Stomach (tissue), 9 donors: ENCODE results near the gene ARMC6. TPM values are rescaled to one million over a fixed set of nuclear protein-coding genes. Genes with fewer than 3 reads are reported as not detected.

Experiments used
- DNase-seq, 2 donors: peaks; one replicate each; pipeline versions ENCODE4 v3.0.0 to v3.0.0-alpha.2; 2013 to 2019
- H3K27ac ChIP-seq, 5 donors: fragments of 200-600 bp in 4 of 5; sonication (generic) in 4 of 5; one replicate each; pipeline ENCODE4 v1.5.1; 2013 to 2019; ENCODE audit warnings: mild to moderate bottlenecking in 1 of 5, moderate library complexity in 1 of 5
- H3K27me3 ChIP-seq, 3 donors: fragments of 200-600 bp; sonication (generic); one replicate each; pipeline ENCODE4 v1.5.1; 2017 to 2019; ENCODE audit warnings: mixed run types in 1 of 3
- H3K36me3 ChIP-seq, 4 donors: fragments of 200-600 bp; sonication (generic); 1 replicate in 3 of 4; 2 replicates in 1 of 4; pipeline ENCODE4 v1.5.1; 2016 to 2019
- H3K4me1 ChIP-seq, 4 donors: fragments of 200-600 bp; sonication (generic); one replicate each; pipeline ENCODE4 v1.5.1; 2016 to 2019
- H3K4me3 ChIP-seq, 4 donors: fragments of 200-600 bp; sonication (generic) in 3 of 4; one replicate each; pipeline ENCODE4 v1.5.1; 2016 to 2019; ENCODE audit warnings: mild to moderate bottlenecking in 1 of 4
- H3K9me3 ChIP-seq, 4 donors: fragments of 200-600 bp; sonication (generic); one replicate each; pipeline ENCODE4 v1.5.1; 2016 to 2019
- EP300 ChIP-seq: sonication (generic); formaldehyde crosslinking; IDR thresholded peaks from one replicate; pipeline ENCODE4 v1.6.1; 2017; ENCODE audit warnings: antibody characterized with exemption
- POLR2A ChIP-seq, 4 donors: fragments of 450-650 bp; IDR thresholded peaks; one replicate each; pipeline ENCODE4 v1.6.1; 2016; ENCODE audit warnings: antibody characterized with exemption in 4 of 4, control low read depth in 2 of 4, mild to moderate bottlenecking in 1 of 4, moderate library complexity in 1 of 4
- POLR2AphosphoS5 ChIP-seq, 3 donors: sonication (generic); formaldehyde crosslinking; IDR thresholded peaks; one replicate each; pipeline ENCODE4 v1.6.1; 2016; ENCODE audit warnings: antibody characterized with exemption in 3 of 3
- WGBS, 5 donors: extraction: QIAGEN DNeasy Blood & Tissue Kit in 3 of 5; methylation state at CpG; one replicate each; pipeline versions ENCODE4 v1.1.5 to v1.1.7; 2013 to 2018; 5-methylcytosine and 5-hydroxymethylcytosine counted together
- intact Hi-C: fragments of 100-400 bp; cut with DNase I; formaldehyde crosslinking; loops from one replicate; pipeline ENCODE4 v1.15.1; 2023; ENCODE audit warnings: low total_unique reads
- polyA plus RNA-seq, 3 donors: library from polyadenylated mRNA; stranded (reverse); fragments of 200-250 nt; gene quantifications; one replicate each; pipeline ENCODE4 v1.2.3, GENCODE V29; 2013
- total RNA-seq, 5 donors: library from RNA; depleted of rRNA; stranded (reverse); fragments of >200 nt; gene quantifications; one replicate each; pipeline versions ENCODE4 v1.1.0 to v1.2.3, GENCODE V29; 2014 to 2016
- TF ChIP-seq, protein P1 (sequence below), 7 experiments: fragments of 450-650 bp in 4 of 7; fragments of 200-600 bp in 3 of 7; sonication (generic) in 3 of 7; IDR thresholded peaks; one replicate each; pipeline ENCODE4 v1.5.1; 2016 to 2019; ENCODE audit warnings: antibody characterized with exemption in 7 of 7, control low read depth in 2 of 7, mild to moderate bottlenecking in 1 of 7
- donor health status: healthy with polysubstance abuse.
- donor health status: Bipolar disorder and iron deficiency.
- donor health status: healthy.

Gene ARMC6
- total and polyA plus RNA-seq, 8 donors, result 7.0 to 63.8 (median 21.1) TPM

DNA sequence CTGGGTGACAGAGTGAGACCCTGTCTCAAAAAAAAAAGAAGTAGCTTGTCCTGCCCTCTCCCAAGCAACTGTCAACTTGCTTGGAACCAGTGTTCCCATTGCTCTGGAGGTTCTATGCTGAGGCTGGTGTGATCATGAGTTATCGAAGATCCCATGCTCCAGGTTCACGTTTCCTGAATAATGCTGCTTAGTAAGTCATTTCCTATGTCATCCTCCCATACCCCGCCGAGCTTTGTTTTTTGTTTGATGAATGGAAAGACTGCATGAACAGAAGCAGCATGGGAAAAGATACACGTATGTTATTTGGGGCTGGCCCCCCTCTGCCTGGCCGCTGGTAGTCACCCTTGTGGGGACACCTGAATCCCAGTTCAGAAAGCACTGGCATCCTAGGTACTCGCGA, 41.7 kb downstream of the ARMC6 start:
- Histone ChIP-seq H3K4me3 (no peak overlapping the region), H3K27ac (no peak overlapping the region), H3K36me3 (peaks cover 0 to 31% (median 13%) of the 10 kb centered on the region in 4 donors), H3K9me3 (no peaks in the 10 kb centered on the region), H3K27me3 (no peaks in the 10 kb centered on the region), H3K4me1 (peaks cover 0 to 24% (median 11%) of the 10 kb centered on the region in 4 donors)
- DNase-seq, result no peak
- TF ChIP-seq, protein P1, sequence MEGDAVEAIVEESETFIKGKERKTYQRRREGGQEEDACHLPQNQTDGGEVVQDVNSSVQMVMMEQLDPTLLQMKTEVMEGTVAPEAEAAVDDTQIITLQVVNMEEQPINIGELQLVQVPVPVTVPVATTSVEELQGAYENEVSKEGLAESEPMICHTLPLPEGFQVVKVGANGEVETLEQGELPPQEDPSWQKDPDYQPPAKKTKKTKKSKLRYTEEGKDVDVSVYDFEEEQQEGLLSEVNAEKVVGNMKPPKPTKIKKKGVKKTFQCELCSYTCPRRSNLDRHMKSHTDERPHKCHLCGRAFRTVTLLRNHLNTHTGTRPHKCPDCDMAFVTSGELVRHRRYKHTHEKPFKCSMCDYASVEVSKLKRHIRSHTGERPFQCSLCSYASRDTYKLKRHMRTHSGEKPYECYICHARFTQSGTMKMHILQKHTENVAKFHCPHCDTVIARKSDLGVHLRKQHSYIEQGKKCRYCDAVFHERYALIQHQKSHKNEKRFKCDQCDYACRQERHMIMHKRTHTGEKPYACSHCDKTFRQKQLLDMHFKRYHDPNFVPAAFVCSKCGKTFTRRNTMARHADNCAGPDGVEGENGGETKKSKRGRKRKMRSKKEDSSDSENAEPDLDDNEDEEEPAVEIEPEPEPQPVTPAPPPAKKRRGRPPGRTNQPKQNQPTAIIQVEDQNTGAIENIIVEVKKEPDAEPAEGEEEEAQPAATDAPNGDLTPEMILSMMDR (IDR thresholded peaks at IDR 0.05), result no peak
- no peak for TF ChIP-seq EP300
- no peak for TF ChIP-seq POLR2AphosphoS5 (IDR thresholded peaks at IDR 0.05)
- TF ChIP-seq POLR2A (IDR thresholded peaks at IDR 0.05), result no peak
- WGBS, 5 donors, result 91 to 95% (median 92%) methylated on average over 8 of the region's 8 CpGs
- intact Hi-C loops, result no loop called here

DNA sequence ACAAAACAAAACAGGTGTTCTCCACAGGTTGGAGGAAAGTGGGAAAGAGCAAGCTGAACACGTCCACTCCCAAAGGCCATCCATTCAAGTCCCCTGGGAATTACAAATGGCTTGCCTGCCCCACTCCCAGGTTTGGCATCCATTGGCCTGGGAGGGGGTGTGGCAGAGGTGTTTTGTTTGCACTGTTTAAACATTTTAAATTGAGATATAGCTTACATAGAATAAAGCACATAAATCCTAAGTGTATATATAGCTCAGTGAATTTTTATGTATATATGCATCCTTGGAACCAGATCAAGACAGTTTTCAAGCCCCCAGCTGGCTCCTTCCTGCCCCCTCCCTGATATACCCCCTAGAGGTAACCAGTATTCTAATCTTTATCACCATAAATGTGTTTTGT, 43.1 kb downstream of the ARMC6 start:
- intact Hi-C loops, result no loop called here
- H3K27ac ChIP-seq, result no peak overlapping the region
- H3K4me1 ChIP-seq, result peaks cover 0 to 24% (median 12%) of the 10 kb centered on the region in 4 donors
- no peak overlapping the region for H3K4me3 ChIP-seq
- H3K36me3 ChIP-seq, result peaks cover 0 to 31% (median 13%) of the 10 kb centered on the region in 4 donors
- no peaks in the 10 kb centered on the region for H3K9me3 ChIP-seq
- 64 to 75% (median 69%) methylated on average over 1 of the region's 1 CpG for WGBS, 5 donors
- TF ChIP-seq, protein P1 (IDR thresholded peaks at IDR 0.05), result no peak
- TF ChIP-seq EP300, result no peak
- no peak for TF ChIP-seq POLR2A (IDR thresholded peaks at IDR 0.05)
- TF ChIP-seq POLR2AphosphoS5 (IDR thresholded peaks at IDR 0.05), result no peak
- H3K27me3 ChIP-seq, result no peaks in the 10 kb centered on the region
- no peak for DNase-seq

DNA sequence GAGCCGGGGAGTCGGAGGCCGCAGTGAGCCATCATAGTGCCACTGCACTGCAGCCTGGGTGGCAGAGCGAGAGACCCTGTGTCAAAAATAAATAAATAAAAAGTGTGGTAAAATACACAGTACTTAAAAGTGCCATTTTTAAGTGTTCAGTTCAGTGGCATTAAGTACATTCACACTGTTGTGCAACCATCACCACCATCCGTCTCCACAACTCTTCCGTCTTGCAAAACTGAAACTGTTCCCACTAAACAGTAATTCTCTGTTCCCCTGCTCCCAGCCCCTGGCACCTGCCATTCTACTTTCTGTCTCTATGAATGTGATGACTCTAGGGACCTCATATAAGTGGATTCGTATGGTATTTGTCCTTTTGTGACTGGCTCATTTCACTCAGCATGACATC, 43.7 kb downstream of the ARMC6 start:
- no peaks in the 10 kb centered on the region for H3K9me3 ChIP-seq
- TF ChIP-seq POLR2AphosphoS5 (IDR thresholded peaks at IDR 0.05), result no peak
- no peak for TF ChIP-seq POLR2A (IDR thresholded peaks at IDR 0.05)
- no peak for TF ChIP-seq EP300
- TF ChIP-seq, protein P1 (IDR thresholded peaks at IDR 0.05), result no peak
- WGBS, 5 donors, result 91 to 96% (median 93%) methylated on average over 7 of the region's 7 CpGs

DNA sequence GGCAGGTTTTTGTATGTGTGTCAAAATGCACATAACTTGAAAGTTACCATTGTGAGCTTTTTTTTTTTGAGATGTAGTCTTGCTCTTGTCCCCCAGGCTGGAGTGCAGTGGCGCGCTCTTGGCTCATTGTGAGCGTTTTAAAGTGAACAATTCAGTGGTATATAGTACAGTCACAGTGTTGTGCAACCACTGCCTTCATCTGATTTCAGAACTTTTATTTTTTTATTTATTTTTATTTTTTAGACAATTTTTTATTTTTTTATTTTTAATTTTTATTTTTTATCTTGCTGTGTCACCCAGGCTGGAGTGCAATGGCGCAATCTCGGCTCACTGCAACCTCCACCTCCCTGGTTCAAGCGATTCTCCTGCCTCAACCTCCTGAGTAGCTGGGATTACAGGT, 45.4 kb downstream of the ARMC6 start:
- intact Hi-C loops, result no loop called here
- DNase-seq, result no peak
- Histone ChIP-seq H3K36me3 (peaks cover 0 to 40% (median 22%) of the 10 kb centered on the region in 4 donors), H3K27ac (no peak overlapping the region), H3K4me3 (no peak overlapping the region), H3K27me3 (no peaks in the 10 kb centered on the region), H3K9me3 (no peaks in the 10 kb centered on the region), H3K4me1 (peaks cover 0 to 19% (median 7%) of the 10 kb centered on the region in 4 donors)
- 90 to 99% (median 96%) methylated on average over 6 of the region's 6 CpGs for WGBS, 5 donors
- TF ChIP-seq EP300 (no peak), POLR2A (IDR thresholded peaks at IDR 0.05) (no peak)
- TF ChIP-seq, protein P1 (IDR thresholded peaks at IDR 0.05), result no peak

More for the DNA sequence above, 43.7 kb downstream of the ARMC6 start:
- H3K27me3 ChIP-seq, result no peaks in the 10 kb centered on the region
- H3K4me3 ChIP-seq, result no peak overlapping the region
- intact Hi-C loops, result no loop called here
- H3K36me3 ChIP-seq, result peaks cover 0 to 31% (median 13%) of the 10 kb centered on the region in 4 donors
- H3K4me1 ChIP-seq, result peaks cover 0 to 29% (median 12%) of the 10 kb centered on the region in 4 donors
- no peak overlapping the region for H3K27ac ChIP-seq
- no peak for DNase-seq
